NT2/D1 (cell line): ENCODE results near the gene ASAP2.
A peak's percentile ranks its signal among the peaks of the same experiment; 100 is the strongest.

Experiments
- DNase-seq: peaks from one replicate; pipeline ENCODE4 v3.0.0-alpha.2; 2011; ENCODE audit warnings: low read depth, low spot score
- H3K27me3 ChIP-seq: 2 replicates; pipeline ENCODE4 v1.6.0; 2011; ENCODE audit warnings: mild to moderate bottlenecking; ENCODE audit not compliant: insufficient read length, insufficient read depth
- H3K36me3 ChIP-seq: 2 replicates; pipeline ENCODE4 v1.6.1; 2011; ENCODE audit warnings: mild to moderate bottlenecking, low read length, mixed read lengths; ENCODE audit not compliant: insufficient read depth, insufficient read length
- H3K4me1 ChIP-seq: 2 replicates; pipeline ENCODE4 v1.5.1; 2011; ENCODE audit not compliant: insufficient read depth, insufficient read length
- H3K4me3 ChIP-seq: 2 replicates; pipeline ENCODE4 v1.5.1; 2011; ENCODE audit warnings: low read depth; ENCODE audit not compliant: insufficient read length
- H3K9ac ChIP-seq: 2 replicates; pipeline ENCODE4 v1.6.0; 2011; ENCODE audit warnings: low read depth; ENCODE audit not compliant: insufficient read length
- H3K9me3 ChIP-seq: 2 replicates; pipeline ENCODE4 v1.5.1; 2011; ENCODE audit warnings: mild to moderate bottlenecking, low read length; ENCODE audit not compliant: insufficient read depth
- SUZ12 ChIP-seq: IDR thresholded peaks from 2 replicates; pipeline ENCODE4 v1.6.1; 2011; ENCODE audit not compliant: insufficient read length, insufficient read depth; ENCODE audit errors: extremely low read depth
- YY1 ChIP-seq: IDR thresholded peaks from 2 replicates; pipeline ENCODE4 v1.6.1; 2011; ENCODE audit not compliant: insufficient read length, insufficient read depth
- ZNF274 ChIP-seq: IDR thresholded peaks from 2 replicates; pipeline ENCODE4 v1.6.1; 2011; ENCODE audit warnings: mild to moderate bottlenecking, low read depth, low read length

Gene ASAP2

DNA sequence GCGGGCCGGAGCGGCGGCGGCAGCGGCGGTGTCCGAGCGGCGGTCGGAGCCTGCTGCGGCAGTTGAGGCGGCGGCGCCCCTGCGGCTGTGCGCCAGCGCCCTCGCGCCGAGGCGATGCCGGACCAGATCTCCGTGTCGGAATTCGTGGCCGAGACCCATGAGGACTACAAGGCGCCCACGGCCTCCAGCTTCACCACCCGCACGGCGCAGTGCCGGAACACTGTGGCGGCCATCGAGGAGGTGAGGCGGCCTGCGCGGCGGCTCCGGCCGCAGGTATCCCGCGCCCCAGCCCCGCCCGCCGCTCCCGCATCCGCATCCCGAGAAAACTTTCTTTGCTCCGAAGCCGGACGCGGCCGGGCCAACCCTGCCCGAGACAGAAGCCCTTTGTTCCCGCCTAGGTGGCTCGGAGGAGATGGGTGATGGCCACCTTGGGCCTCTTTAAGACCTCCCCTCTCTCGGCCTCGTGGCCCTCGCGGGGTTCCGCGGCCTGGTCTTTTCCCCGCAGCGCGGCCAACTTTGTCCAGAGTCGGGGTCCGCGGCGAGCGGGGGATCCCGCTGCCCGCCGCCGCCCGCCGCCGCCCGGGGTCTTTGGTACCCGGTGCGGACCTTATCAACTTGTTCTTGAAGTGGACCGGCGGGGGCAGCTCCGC lies 504 bp downstream of the ASAP2 start:
- H3K9me3 ChIP-seq, result no peaks in the 10 kb centered on the region
- no peak for TF ChIP-seq ZNF274
- TF ChIP-seq SUZ12, result no peak
- no peak for TF ChIP-seq YY1
- DNase-seq, result no peak

GRCh38 chr2:9207641-9208311 lies 1.2 kb downstream of the ASAP2 start:
- DNase-seq, result no peak
- no peaks in the 10 kb centered on the region for H3K9me3 ChIP-seq
- no peak for TF ChIP-seq YY1
- no peak for TF ChIP-seq ZNF274
- peaks cover 7% of the 10 kb centered on the region for H3K36me3 ChIP-seq
- peaks cover 3% of the 10 kb centered on the region for H3K4me1 ChIP-seq
- peaks cover 36% of the 10 kb centered on the region for H3K27me3 ChIP-seq
- H3K4me3 ChIP-seq, result peak overlapping the region; percentile 64
- H3K9ac ChIP-seq, result peak overlapping the region; percentile 72

More for the DNA sequence above, 504 bp downstream of the ASAP2 start:
- Histone ChIP-seq H3K36me3 (peaks cover 2% of the 10 kb centered on the region), H3K4me1 (peaks cover under 1% of the 10 kb centered on the region), H3K27me3 (peaks cover 36% of the 10 kb centered on the region), H3K4me3 (peak overlapping the region; percentile 64), H3K9ac (peak overlapping the region; percentile 87)

DNA sequence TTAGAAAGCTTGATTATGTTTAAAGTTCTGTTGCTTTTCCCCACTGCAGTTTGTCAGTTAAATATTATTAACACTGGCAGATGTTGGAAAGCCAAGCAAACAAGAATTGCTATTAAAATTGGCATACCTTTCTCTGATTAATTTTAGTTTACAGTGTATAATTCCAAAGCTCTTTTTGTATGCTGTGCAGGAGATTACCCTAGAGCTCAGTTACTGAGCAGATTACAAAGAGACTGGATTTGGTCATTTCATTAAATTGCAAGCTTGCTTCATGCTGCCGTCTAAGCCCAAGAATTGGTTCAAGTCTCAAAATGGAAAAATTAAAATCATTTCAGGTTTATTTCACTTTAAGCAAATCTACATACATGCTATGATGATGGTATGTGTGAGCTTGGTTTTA lies 2.3 kb downstream of the ASAP2 start:
- H3K4me1 ChIP-seq, result peaks cover 3% of the 10 kb centered on the region
- H3K9ac ChIP-seq, result no peak overlapping the region

DNA sequence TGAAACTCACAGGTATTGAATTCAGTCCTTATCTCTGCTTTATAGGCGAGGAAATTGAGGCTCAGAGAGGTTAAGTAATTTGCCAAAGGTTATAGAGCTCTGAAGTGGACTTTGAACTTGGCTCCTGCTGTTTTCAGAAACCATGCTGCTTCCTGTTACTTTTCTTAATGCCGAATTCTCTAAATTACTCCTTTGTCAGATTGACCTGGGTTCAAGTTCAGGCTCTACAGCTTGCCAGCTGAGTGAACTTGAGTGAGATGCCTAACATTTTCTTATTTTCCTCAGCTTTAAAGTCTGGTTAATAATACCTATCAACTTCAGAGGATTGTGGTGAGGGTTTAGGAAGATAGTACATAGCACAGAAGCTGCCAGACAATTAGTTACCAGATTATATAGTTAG lies 3.4 kb downstream of the ASAP2 start:
- Histone ChIP-seq H3K36me3 (peaks cover 7% of the 10 kb centered on the region), H3K9me3 (no peaks in the 10 kb centered on the region), H3K4me1 (peaks cover 3% of the 10 kb centered on the region), H3K4me3 (no peak overlapping the region), H3K9ac (no peak overlapping the region), H3K27me3 (peaks cover 29% of the 10 kb centered on the region)
- no peak for DNase-seq
- TF ChIP-seq SUZ12, result no peak
- no peak for TF ChIP-seq YY1
- TF ChIP-seq ZNF274, result no peak

More for the DNA sequence above, 2.3 kb downstream of the ASAP2 start:
- H3K9me3 ChIP-seq, result no peaks in the 10 kb centered on the region
- H3K4me3 ChIP-seq, result no peak overlapping the region
- H3K27me3 ChIP-seq, result peaks cover 36% of the 10 kb centered on the region
- peaks cover 7% of the 10 kb centered on the region for H3K36me3 ChIP-seq
- no peak for TF ChIP-seq ZNF274
- TF ChIP-seq SUZ12, result no peak
- TF ChIP-seq YY1, result no peak
- DNase-seq, result no peak

GRCh38 chr2:9211496-9211895 lies 4.9 kb downstream of the ASAP2 start:
- H3K9me3 ChIP-seq, result no peaks in the 10 kb centered on the region
- peaks cover 3% of the 10 kb centered on the region for H3K4me1 ChIP-seq
- H3K9ac ChIP-seq, result no peak overlapping the region
- peaks cover 18% of the 10 kb centered on the region for H3K27me3 ChIP-seq
- DNase-seq, result no peak
- H3K4me3 ChIP-seq, result no peak overlapping the region
- H3K36me3 ChIP-seq, result peaks cover 7% of the 10 kb centered on the region
- TF ChIP-seq YY1 (no peak), ZNF274 (no peak), SUZ12 (no peak)

- TF ChIP-seq ZNF274 (no peak), SUZ12 (no peak), YY1 (no peak)
- Histone ChIP-seq H3K36me3 (peaks cover 8% of the 10 kb centered on the region), H3K4me1 (peaks cover 3% of the 10 kb centered on the region), H3K27me3 (peaks cover 15% of the 10 kb centered on the region), H3K4me3 (no peak overlapping the region), H3K9ac (no peak overlapping the region), H3K9me3 (no peaks in the 10 kb centered on the region)
- no peak for DNase-seq
Measured at GRCh38 chr2:9212010-9212635, 5.5 kb downstream of the ASAP2 start.

GRCh38 chr2:9212661-9213411 lies 6.2 kb downstream of the ASAP2 start:
- no peak overlapping the region for H3K9ac ChIP-seq
- DNase-seq, result no peak
- TF ChIP-seq ZNF274 (no peak), YY1 (no peak), SUZ12 (no peak)
- H3K9me3 ChIP-seq, result no peaks in the 10 kb centered on the region
- H3K4me1 ChIP-seq, result peaks cover 3% of the 10 kb centered on the region
- no peak overlapping the region for H3K4me3 ChIP-seq
- H3K36me3 ChIP-seq, result peaks cover 10% of the 10 kb centered on the region
- peaks cover 9% of the 10 kb centered on the region for H3K27me3 ChIP-seq
